Fibroblast of villous mesenchyme (primary cell): ENCODE results near the gene CALY. TPM values are rescaled to one million over a fixed set of nuclear protein-coding genes. Genes with fewer than 3 reads are reported as not detected.

Experiments used
- DNase-seq: peaks from one replicate; pipeline ENCODE4 v3.0.0-alpha.2; 2010; ENCODE audit warnings: low read depth
- H3K4me3 ChIP-seq: 2 replicates; pipeline ENCODE4 v1.5.1; 2011; ENCODE audit warnings: low read depth, mild to moderate bottlenecking, low read length
- total RNA-seq: library from RNA; depleted of rRNA; stranded (reverse); fragments of >200 nt; gene quantifications from 2 replicates; pipeline ENCODE4 v1.2.3, GENCODE V29; 2012
- TF ChIP-seq, protein P1 (sequence below): IDR thresholded peaks from 2 replicates; pipeline ENCODE4 v1.5.1; 2012; ENCODE audit warnings: low read depth, mild to moderate bottlenecking, low read length; ENCODE audit not compliant: insufficient read depth

The CALY gene
- total RNA-seq, 1 donor, result not detected

DNA sequence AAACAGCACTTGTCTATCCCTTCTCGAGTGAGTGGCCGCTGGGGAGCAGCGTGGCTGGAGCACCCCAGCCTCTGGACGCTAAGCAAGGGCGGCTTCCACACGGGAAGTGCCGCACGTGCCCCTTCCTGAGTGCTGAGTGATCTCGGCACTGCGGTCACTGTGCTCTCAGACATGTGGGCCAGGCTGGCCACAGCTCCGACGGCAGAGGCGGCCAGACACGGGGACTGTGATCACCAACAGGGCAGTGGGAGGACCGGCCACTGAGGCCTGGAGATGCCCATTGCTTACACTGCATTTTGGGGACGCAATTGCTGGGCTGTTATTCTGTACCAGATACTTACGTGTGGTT is 29.4 kb upstream of the CALY start:
- no peak overlapping the region for H3K4me3 ChIP-seq
- TF ChIP-seq, protein P1, sequence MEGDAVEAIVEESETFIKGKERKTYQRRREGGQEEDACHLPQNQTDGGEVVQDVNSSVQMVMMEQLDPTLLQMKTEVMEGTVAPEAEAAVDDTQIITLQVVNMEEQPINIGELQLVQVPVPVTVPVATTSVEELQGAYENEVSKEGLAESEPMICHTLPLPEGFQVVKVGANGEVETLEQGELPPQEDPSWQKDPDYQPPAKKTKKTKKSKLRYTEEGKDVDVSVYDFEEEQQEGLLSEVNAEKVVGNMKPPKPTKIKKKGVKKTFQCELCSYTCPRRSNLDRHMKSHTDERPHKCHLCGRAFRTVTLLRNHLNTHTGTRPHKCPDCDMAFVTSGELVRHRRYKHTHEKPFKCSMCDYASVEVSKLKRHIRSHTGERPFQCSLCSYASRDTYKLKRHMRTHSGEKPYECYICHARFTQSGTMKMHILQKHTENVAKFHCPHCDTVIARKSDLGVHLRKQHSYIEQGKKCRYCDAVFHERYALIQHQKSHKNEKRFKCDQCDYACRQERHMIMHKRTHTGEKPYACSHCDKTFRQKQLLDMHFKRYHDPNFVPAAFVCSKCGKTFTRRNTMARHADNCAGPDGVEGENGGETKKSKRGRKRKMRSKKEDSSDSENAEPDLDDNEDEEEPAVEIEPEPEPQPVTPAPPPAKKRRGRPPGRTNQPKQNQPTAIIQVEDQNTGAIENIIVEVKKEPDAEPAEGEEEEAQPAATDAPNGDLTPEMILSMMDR, result no peak
- no peak for DNase-seq

DNA sequence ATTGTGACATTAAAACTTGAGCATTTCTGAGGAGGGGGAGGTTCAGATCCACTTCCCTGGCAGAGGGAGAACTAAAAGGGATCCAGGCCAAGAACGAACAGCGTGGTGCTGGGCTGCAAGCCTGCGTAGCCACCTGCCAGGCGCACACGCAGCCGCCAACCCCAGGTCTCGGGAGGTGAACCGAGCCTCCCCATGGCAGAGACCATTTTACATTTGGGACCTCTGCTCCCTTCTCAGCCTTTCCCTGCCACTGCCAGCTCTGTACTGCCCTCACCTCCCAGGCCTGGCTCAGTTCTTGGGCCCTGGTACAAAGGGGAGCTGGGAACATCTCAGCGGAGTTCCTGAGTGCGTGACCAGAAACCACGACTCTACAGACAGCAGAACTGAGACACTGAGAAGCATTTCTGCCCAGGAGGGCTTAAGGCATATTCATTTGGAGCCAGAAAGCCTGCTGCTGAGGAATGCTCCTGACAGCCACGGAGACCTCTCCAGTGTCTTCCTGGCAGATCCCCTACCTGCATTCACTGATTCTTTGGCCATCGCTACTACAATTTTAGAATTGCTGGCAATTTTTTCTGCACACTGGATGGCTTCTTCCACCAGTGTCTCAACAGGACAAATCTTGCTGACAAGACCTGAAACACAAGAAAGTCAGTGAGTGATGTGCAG is 28.9 kb upstream of the CALY start:
- no peak for DNase-seq
- TF ChIP-seq, protein P1, result no peak
- no peak overlapping the region for H3K4me3 ChIP-seq

DNA sequence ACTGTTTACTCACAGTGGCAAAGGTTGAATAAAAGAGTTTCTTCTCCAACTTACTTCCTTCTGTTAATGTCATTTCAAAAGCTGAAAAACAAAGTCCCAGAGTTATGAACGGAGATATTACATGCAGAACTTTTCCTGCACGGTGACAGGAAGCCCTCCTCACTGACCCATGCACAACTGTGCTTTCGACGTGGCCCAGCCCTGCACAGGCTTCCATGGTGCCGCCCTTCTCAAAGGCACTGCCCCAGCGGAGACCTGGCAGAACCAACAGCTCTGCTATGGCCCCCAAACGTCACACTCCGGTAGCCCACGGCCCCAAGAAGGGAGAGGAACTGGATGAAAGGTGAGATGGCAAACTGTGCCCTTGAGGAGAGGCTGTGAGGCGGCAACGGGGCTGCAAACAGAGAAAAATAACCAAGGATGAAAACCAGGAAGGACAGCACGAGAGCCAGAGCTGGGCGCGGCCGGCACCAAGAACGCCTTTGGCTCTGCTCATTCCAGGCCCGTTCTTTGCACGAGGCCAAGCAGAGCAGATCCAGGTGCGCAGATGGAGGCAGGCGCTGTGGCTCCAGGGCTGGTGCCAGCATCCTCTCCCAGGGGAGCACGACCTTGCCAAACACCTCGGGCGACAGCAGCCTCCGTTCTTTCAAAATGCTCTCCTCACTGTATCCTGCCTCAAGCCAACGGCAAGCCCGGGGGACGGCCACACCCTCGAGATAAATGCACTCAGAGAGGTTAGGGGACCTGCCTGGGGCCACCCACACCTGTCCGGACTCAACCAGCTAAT is 28.1 kb upstream of the CALY start:
- TF ChIP-seq, protein P1, result no peak
- H3K4me3 ChIP-seq, result no peak overlapping the region
- no peak for DNase-seq

DNA sequence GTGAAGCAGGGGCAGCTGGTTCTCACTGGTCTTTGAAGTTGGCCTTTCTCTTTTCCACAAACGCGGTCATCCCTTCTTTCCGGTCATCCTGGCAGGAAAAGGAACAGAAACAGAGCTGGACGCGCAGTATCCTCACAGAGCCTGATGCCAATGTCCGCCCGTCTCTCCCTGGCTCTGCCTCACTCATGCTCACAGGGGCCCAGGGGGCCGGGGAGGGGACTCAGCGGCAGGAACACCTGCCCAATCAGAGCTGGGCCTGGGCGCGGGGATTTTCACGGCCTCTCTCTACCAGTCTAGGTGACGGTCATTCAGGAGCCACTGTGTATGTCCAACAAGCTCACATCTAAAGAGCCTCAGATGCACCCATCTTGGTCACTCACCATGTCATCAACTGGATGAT is 26.1 kb upstream of the CALY start:
- TF ChIP-seq, protein P1, result no peak
- no peak overlapping the region for H3K4me3 ChIP-seq
- DNase-seq, result no peak

DNA sequence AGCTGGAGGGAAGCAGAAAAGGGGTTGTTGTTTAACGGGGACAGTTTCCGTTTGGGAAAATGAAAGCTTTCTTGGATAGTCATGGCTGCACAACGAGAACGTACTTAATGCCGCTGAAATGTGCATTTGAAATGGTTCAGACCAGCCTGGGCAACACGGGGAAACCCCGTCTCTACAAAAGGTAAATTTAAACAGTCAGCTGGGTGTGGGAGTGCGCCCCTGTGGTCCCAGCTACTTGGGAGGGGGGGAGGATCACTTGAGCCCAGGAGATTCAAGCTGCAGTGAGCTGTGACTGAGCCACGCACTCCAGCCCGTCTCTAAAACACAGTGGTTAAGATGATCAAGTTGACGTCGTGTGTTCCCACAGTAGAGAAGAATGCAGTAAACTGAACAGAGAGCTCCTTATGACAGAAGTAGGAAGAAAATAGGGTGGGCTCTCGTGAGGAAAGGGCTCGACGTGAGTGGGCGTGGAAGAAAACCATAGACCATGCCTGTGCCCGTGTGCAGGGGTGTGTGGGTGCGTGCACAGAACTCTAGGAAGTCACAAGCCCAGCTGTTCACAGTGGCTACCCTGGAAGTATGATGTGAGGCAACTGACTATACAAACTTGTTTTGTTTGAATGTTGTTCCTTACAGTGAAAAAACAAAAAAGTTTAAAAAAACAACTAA is 25.2 kb upstream of the CALY start:
- DNase-seq, result no peak
- no peak overlapping the region for H3K4me3 ChIP-seq
- TF ChIP-seq, protein P1, result no peak

DNA sequence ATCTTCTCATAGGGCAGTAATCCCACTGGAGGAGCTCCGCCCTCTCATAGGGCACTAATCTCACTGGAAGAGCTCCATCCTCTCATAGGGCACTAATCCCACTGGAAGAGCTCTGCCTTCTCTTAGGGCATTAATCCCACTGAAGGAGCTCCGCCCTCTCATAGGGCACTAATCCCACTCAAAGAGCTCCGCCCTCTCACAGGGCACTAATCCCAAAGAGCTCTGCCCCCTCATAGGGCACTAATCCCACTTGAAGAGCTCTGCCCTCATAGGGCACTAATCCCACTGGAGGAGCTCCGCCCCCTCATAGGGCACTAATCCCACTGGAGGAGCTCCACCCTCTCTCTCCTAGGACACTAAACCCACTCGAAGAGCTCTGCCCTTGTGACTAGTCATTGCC is 24.5 kb upstream of the CALY start:
- TF ChIP-seq, protein P1, result no peak
- no peak overlapping the region for H3K4me3 ChIP-seq
- DNase-seq, result no peak
